ENCODE measurements around the gene TBC1D22B.
"Not testable (repeated sequence)": the region's sequence is repeated elsewhere in the genome, so short reads cannot be mapped to it uniquely, and the experiment has no call there.

The TBC1D22B gene

DNA sequence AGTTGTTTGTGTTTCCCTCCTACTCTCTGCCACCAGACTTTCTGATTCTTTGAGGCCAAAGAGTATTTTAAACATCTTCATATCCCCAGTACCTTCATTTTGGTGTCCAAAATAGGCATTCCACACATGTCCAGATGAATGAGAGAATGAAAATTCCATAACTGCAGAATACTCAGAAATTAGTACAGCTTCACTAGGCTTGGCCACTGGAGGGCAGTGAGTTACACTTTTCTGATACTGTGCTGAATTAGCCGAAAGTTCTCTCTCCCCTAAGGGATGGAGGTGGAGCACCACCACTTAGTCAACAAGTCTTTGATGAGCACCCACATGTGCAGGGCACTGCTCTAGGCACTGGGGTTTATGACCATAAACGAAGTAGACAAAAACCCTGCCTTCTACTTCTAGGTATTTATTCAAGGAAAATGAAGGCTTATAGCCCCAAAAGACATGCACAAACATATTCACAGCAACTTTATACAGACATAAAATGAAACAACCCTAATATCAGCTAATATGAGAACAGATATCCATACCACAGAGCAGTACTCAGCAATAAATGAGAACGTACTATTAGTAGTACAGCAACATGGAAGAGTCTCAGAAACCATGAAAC lies 46.4 kb downstream of the TBC1D22B start:
- DNase-seq (ENCODE audit: low spot score) = peak; percentile 49

DNA sequence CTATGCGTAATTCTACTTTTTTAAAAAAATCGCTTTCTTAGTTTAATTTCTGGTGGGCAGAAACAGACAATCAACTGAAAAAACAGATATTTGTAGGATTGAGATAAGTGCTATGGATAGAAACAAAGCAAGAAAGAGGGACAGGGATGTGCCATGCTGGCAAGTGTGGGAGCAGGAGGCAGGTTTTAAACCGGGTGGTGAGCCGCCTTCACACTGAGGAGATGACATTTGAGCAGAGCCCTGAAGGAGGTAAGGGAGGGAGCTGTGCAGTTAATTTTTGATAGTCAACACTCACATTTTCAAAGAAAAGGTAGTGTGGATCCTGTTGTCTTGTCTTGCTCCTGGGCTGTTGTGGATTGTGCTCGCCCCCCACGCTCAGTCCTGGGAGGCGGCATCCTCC lies 47.2 kb downstream of the TBC1D22B start:
- no peak for DNase-seq (ENCODE audit: low spot score)

GRCh38 chr6:37305841-37306425 lies 48.4 kb downstream of the TBC1D22B start:
- no peak for DNase-seq (ENCODE audit: low spot score)

DNA sequence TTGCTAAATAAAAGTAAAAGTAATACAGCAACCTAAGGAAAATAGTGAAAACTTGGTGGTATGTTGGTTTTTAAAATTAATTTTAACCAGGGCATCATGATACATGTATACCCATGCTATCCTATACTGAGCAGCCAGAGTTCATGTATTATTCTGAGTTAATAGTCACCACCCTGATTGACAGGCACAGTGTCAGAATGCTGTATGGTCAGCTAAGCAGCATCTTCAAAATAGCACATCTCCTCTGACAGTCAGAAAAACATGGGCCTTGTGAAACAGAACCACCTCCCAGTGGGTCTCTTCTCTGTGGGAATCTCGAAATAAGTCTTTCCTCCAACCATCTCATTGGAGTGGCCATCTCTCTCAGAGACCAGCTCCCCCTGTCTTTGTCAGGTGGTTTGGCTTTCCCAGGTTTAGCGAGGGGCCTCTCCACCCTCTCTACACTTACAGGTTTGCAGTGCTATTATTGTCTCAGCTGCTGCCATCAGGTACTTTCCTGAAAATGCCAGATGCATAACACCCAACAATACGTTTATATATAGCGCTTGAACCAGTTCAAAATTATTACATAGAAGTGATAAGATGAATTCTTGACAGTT lies 49.2 kb downstream of the TBC1D22B start:
- DNase-seq (ENCODE audit: low spot score) = no peak

DNA sequence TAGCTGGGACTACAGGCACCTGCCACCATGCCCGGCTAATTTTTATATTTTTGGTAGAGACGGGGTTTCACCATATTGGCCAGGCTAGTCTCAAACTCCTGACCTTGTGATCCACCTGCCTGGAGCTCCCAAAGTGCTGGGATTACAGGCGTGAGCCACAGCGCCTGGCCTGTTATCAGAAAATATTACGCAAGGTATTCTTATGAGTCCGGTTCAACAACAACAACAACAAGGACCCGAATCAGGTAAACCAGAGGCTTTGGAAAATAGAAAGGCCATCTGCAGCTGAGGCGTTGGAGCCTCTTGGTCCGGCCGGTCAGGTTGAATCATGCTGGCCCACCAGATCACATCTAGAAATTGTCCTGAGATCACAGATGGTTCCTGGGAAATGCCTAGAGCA lies 49.9 kb downstream of the TBC1D22B start:
- DNase-seq (ENCODE audit: low spot score) = not testable (repeated sequence)

GRCh38 chr6:37308069-37308815 lies 50.7 kb downstream of the TBC1D22B start:
- DNase-seq (ENCODE audit: low spot score) = no peak

- no peak for DNase-seq (ENCODE audit: low spot score)
Observed at GRCh38 chr6:37309046-37309445, 51.5 kb downstream of the TBC1D22B start.

DNA sequence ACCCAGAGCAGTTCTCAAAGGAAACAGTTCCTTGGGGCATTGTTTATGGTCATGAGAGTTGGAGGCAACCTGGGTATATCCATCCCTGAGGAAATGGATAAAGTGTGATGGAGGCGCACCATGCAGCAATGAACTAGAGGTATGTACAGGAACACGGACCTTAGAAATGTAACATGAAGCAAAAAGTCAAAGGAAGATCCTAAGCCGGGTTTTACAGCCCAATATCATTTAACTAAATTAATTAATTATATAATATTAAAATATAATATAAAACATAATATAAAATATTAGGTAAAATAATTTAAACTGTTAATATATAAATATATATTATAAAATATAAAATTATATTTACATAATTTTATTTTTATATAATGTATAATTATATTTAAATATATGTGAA lies 52.1 kb downstream of the TBC1D22B start:
- no peak for DNase-seq (ENCODE audit: low spot score)

GRCh38 chr6:37310966-37311365 lies 53.4 kb downstream of the TBC1D22B start:
- no peak for DNase-seq (ENCODE audit: low spot score)

DNA sequence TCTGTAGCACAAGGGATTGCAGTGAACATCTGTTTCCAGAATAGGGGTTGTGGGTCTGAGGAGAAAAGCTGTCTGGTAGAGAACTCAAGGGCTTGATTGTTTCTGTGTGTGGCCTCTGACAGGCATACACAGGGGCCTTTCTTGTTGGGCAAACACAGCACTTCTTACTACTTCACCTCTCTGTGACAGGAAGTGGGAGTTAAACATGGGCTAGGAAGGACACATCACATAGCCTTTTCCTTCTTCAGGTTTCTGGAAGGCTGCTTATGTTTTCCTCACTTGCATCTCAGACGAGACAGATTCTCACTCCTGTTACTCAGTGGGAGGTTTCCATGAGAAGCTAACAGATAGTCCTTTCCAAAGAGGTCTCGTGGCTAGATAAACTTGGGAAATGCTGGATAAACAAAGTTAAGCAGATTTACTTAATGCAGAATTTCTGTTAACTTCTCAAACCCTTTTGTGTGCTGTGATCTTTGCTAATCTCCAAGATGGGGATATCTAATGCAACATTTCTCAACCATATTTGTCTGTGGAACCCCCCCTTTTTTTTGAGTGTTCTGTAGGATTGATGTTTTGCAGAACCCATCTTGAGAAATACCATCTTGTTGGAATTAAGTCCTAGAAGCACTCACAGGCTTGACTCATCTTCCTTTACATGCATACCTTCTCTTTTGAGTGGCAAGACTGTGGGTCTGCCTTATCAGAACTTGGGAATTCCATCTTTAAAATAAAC lies 54.3 kb downstream of the TBC1D22B start:
- no peak for DNase-seq (ENCODE audit: low spot score)

GRCh38 chr6:37313723-37314486 lies 56.3 kb downstream of the TBC1D22B start:
- no peak for DNase-seq (ENCODE audit: low spot score)

GRCh38 chr6:37314487-37315156 lies 57.0 kb downstream of the TBC1D22B start:
- DNase-seq (ENCODE audit: low spot score) = peak; percentile 26

GRCh38 chr6:37315157-37315515 lies 57.6 kb downstream of the TBC1D22B start:
- DNase-seq (ENCODE audit: low spot score) = no peak

DNA sequence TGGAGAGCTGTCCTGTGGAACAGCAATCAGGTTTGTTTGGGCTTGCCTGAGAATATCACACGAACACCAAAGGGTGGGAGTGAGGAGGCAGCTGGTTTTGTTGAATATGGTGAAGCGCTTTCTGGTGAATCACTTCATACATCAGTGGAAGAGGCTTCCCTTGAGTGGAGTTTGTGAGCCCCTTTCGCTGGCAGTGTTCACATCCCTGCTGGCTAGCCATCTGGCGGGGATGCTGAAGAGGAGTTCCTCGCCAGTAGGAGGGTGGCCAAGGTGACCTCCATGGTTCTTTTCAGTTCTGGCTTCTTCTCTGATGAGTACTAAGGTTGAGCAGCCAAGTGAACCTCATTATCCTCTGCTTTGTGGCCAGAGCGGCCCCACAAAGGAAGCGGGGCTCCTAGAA lies 58.5 kb downstream of the TBC1D22B start:
- peak; percentile 87 for DNase-seq (ENCODE audit: low spot score)

GRCh38 chr6:37317312-37318038 lies 59.9 kb downstream of the TBC1D22B start:
- DNase-seq (ENCODE audit: low spot score) = no peak

GRCh38 chr6:37319156-37319555 lies 61.6 kb downstream of the TBC1D22B start:
- DNase-seq (ENCODE audit: low spot score) = no peak

- DNase-seq (ENCODE audit: low spot score) = no peak
Observed at GRCh38 chr6:37319856-37320480, 62.4 kb downstream of the TBC1D22B start.

DNA sequence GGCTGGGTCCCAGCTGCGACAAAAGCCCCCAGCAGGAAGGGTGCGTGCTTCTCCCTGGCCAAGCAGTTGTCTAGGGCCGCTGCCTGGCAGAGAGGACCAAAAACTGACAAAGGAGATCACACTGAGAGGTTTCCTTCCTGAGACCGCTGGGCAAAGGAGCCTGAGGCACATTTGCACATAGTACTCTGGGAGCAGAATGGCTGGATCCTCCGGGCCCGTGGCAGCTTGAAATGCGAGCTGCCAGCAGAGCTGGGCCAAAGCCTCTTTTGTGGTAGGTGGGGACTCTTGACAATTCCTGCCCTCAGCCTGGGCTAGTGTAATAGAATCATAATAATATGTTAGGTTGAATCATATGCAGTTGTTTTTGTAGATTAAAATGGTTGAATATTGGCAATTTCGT lies 63.1 kb downstream of the TBC1D22B start:
- DNase-seq (ENCODE audit: low spot score) = peak; percentile 22

DNA sequence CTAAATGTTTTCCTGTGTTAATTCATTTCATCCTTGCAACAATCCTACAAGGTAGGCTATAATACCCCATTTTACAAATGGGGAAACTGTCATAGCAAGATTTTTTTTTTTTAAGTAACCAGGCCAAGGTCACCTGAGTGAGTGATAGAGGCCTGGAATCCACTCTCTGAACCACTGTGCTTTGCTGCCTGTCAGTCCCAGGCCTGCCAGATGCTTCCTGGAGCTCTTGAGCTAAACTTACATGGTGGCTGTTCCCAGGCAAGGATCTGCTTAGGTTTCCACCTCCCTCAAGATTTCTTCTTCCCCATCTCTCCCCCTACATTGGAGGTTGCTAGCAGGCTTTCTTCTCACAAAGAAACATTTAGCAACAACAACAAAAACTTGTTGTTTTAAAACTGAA lies 63.5 kb downstream of the TBC1D22B start:
- DNase-seq (ENCODE audit: low spot score) = no peak

All from cerebellar cortex (tissue), 1 donor.